Suppressor macrophage treated with lipopolysaccharide for 4 hours (primary cell): ENCODE data around the gene IFNLR1.

Experiments
- DNase-seq: peaks from one replicate; pipeline ENCODE4 v3.0.0-alpha.2; 2020

IFNLR1 gene

DNA sequence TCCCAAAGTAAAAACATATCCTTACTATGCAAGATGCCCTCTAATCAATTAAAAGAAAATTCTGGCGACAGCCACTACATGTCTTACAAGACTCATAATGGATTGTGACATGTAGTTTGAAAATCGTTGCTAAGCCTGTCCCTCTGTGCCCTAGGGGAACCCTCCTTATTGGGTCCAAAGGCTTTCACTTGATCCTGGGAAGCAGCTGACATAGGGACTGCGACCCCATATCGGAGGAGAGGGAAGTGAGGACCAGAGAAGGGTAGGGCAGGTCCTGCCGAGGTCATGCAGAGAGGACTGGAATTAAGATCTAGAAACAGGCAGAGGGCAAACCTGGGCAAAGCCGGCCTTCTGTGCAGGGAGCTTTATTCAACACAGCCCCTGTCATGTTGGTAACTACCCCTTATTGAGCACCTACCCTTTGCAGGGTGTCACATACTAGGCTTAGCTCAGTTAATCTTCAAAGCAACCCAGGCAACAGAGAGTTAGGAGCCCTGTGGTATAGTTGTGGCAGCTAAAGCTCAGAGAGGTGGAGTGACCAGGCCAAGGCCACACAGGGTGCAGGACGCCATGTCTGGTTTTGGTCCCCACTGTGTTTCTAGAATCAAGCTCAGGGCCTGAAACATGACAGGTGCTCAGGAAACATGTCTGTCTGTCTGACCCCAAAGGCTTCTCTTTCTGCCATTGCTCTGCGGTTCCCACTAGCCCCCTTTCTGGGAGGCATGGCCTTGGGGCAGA is 18.4 kb upstream of the IFNLR1 start:
- DNase-seq: no peak

DNA sequence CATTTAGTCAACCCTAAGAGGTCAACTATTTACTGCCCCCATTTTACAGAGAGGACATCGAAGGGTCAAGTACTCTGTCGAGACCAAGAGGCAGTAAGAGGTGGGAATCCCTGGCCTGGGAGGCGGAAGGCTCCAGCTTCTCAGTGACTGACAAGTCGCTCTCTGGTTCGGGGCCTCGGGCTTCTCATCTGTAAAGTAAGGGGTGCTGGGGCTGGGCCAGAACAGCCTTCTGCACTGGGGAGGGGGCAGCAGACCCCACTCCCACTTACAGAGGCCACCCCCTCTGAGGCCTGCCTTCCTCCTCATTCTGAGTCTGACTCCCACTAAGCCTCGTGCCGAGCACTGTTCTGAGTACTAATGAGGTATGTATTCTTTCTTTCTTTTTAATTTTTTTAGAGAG is 17.0 kb upstream of the IFNLR1 start:
- no peak for DNase-seq

DNA sequence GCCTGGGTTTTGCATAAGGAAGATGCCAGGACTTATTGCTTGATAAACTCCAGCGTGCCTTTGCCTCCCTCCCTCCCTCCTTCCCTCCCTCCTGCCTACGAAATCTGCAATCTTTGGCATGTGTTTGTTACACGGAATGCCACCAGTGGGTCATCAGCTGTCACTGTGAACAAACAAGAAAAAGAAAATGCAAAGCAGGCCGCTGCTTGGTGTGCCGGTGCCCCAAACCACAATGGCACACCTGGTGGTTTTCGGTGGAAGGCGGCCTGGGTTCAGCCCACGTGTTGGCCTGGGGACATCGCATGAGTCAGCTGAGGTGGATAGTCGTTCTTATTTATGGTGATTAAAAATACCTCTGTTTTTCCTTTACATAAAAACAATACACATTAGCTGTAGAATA is 16.3 kb upstream of the IFNLR1 start:
- DNase-seq: no peak

DNA sequence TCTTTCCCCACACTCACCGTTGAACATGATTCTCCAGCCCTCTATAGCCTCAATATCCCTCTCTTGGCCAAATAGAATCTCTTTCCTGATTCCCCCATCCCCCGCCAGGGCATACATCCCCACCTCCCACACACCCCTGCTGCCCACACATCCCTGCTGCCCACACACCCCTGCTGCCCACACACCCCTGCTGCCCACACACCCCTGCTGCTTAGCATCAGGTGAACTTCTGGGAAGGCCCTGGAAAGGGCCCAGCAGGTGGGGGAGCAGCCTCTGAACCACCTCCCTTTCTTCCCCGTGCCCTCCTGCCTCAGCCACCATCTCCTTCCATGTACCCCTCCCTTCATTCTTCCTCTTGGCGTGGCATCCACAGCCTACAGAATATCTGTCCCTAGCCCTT is 15.9 kb upstream of the IFNLR1 start:
- no peak for DNase-seq

DNA sequence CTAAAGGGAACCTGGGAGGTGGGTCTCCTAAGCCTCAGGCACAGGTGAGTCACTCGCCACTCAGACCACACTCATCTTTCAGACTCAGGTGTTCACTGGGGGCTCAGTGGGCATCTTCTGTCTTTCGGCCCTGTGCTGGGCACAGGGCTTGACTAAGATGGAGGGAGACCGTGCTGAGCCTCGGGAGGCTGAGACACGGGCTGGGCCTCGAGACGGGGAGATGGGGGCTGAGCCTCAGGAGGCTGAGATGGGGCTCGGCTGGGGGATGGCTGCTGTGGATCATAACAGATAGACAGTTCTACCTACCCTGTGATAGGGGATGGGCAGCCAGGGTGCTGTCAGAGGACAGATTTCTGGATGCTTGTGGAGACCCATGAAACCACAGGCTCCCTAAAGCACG is 15.5 kb upstream of the IFNLR1 start:
- DNase-seq: no peak

DNA sequence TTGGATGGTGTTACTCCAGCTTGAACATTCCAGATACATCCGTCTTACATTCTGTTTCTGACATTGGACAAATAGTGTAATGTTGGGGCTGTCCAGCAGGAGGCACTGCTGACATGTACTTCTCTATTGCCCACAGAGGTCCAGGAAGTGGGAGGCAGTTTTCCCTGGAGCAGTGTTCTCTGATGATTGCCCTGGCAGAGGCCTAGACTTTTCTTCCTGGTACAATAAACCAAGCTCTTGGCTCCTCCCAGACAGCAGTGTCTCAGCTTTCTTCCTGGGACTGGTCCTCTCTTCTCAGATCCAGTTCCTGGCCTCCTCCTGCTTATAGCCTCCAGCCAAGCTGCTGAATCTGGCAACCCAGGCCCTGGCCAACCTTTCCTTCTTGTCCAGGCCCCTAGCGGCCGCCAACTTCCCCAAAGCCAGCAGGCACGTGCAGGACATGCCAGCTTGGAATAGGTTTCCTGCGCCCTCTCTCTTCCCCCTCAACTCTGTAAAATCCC is 14.9 kb upstream of the IFNLR1 start:
- peak; percentile 79 for DNase-seq

DNA sequence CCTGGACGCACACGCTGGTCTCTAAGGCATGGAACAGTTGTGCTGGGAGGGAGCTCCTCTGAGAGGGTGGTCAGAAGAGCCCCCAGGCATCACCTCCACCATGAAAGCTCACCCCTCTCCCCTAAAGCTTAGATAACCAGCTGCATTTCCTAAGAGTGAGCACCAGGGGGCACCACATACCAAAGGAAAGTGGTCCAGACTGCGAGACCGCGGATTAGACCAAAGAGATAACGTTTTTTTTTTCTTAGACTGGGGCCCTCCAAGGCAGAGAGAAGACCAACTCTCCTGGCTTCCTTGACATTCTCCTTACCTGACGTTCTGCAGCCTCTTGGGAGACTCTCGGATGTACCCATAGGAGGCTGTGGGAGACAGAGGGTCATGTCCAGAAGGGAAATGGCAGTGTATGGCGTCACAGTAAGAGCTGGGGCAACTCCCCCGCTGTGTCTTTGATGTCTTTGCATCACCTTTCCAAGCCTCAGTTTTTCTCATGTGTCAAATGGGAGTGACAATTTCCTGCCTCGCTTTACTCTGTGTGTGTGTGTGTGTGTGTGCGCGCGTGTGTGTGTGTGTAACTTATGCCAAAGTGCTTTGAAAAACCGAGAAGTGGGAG is 12.3 kb upstream of the IFNLR1 start:
- peak; percentile 72 for DNase-seq

DNA sequence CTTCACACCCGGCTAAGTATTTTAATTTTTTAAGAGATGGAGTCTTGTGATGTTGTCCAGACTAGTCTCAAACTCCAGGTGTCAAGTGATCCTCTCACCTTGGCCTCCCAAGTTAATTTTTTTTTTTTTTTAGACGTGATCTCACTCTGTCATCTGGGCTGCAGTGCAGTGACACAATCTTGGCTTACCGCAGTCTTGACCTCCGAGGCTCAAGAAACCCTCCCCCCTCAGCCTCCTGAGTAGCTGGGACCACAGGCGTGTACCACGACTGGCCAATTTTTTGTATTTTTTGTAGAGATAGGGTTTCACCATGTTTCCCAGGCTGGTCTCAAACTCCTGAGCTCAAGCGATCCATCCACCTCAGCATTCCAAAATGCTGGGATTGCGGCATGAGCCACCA is 11.7 kb upstream of the IFNLR1 start:
- DNase-seq: no peak

DNA sequence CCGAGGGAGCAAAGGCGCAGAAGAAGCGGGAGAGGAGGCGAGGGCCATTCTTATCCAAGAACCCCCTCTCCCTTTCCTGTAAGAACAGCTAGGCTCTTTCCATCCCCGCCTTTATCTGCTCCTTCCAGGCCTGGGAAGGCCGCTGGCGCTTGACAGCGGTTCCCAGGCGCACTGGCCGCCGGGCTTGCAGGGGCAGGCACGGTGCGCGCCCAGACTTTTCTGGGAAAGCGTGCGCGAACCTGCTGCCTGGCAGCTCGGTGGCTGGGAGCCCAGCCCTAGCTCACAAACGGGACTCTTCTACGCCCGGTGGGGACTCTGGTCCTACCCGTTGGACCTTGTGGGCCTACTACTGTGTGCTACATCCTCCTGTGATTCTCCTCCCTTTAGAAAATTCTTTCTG is 8.8 kb upstream of the IFNLR1 start:
- DNase-seq: no peak

DNA sequence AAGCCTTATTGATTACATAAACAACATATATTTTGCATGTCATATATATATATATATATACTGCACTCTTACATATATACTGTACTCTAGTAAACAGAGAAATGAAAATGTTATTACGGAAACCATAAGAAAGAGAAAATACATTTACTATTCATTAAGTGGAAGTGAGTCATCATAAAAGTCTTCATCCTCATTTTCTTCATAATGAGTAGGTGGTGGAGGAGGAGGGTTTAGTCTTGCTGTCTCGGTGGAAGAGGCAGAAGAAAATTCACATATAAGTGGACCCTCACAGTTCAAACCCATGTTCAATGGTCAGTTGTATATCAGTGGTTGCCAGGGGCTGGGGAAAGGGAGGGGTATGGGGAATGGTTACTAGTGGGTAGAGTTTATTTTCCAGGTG is 8.0 kb upstream of the IFNLR1 start:
- DNase-seq: peak; percentile 71

DNA sequence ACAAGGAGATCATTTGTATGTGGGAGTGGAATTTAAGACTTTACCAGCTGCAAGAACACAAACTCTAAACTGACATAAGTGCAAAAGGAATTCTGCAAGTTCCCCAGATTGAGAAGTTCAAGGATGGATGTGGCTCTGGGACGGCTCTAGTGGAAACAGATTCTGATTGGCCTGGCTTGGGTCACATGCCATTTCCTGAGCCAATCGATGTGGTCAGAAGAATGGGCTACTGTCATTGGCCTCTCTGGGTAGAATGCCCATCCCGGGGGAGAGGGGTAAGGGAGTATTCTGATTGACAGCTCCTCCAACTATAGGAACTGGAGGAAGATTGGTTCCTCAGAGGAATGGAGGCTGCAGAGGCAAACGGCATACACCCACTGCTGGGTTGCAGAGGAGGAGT is 6.0 kb upstream of the IFNLR1 start:
- no peak for DNase-seq

DNA sequence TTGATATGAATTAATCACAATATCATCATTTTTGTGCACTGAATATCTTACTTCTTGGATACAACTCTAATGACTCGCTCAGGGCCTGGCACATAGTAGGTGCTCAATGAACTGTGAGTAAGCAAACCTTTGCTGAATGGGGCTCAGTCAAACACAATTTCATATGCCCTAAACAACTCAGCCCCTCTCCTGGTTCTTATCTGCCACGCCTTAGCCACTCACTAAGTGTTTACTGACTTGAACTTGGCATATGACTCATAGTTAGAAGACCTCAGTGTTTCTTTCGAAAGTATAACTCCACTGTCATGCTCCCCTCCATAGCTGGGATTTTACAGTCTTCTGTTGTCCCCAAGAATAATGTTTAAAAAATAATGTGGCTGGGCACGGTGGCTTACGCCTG is 4.8 kb upstream of the IFNLR1 start:
- DNase-seq: peak; percentile 91

DNA sequence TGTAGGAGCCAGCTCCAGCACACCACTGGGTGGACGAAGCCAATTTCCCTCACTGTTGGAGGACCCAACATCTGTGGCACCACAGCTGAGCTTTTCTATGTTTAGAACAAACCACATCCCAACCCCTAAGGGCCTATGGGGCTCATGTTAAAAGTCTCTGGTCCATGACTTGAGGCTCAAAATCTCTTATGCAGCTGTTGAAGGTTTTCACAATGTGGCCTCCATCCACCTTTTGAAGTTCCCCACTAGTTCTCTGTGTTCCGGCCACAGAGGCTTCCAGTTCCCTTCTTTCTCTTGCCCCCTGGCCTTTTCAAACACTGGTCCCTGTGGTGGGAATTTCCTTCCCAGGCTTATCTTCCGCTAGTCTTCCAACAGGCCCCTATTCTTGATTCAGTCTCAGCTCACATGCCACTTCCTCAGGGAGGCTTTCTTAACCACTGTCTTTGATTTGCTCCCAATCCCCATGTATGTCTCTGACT is 3.9 kb upstream of the IFNLR1 start:
- DNase-seq: peak; percentile 66

DNA sequence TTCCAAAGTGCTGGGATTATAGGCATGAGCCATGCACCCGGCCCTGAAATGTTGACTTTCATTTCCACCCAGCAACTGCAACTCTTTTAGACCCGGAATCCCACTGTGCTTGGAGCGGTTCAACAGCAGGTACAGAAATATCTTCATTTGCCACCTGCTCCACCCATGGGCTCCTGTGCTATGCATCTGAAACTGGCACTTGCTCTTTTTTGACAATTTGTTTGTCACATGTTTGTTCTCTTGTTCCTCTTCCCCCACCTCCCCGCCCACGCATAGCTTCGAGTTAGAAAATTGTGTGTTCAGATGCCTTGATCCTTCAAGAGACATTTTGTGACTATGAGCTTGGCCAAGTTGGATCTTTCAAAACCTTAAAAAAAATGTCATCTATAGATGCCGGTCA is 2.4 kb upstream of the IFNLR1 start:
- DNase-seq: peak; percentile 82

DNA sequence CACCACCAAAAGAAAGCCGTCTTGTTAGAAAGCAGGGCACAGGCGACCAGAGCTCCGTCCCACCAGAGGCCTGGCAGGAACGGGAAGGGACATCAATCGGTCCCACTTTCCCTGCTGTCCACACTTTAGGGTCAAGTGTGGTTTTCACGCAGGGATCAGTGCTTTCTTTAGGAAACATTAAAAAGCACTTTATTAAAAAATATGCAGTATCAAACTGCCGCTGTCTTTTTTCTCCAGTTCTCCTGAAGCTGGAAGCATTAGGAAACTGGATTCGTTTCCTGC is 437 bp downstream of the IFNLR1 start:
- no peak for DNase-seq

DNA sequence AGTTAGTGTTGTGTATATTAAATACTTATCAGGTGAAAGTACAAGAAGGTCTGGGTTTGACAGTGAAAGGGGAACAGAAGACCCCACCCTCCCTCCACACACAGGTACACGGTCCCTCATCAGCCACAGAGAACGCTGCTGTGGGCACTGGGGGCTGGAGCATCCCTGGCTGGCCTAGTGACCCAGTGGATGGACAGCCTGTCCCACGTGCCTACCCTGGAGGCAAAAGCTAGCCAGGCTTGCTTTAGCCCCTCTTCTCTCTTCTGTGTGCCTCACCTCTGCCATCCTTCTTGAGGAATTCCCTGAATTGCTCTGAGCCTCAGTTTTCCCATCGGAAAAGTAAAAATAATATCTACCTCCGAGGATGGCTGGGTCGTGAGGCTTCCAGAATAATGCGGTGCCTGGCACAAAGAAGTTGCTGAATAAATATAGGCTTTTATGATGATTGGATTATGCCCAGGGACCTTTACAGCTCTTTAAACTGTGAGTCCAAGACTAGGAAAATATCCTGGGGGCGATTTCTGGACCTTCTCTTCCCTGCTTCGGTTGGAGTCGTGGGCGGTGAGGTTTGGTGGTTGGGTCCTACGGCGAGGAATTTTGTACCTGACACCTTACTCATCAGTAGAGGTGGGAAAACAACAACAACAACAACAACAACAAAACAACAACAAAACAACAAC is 918 bp downstream of the IFNLR1 start:
- no peak for DNase-seq

DNA sequence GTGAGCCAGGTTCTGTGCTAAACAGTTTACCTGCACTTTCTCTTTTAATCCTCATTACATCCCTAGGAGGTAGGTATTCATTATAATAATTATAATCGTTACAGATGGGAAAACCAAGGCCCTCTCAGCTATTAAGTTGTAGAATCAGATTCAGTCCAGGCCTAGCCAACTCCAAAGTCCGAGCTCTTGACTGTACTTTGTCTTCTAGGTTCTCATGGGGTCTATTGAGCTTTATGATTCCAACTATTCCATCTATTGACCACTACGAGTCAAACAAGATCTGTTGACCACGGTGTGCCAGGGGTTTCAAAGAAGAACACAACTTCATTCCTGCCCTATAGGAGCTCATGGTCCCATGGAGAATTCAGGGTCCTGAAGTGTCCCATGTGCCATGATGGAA is 2.0 kb downstream of the IFNLR1 start:
- DNase-seq: no peak

DNA sequence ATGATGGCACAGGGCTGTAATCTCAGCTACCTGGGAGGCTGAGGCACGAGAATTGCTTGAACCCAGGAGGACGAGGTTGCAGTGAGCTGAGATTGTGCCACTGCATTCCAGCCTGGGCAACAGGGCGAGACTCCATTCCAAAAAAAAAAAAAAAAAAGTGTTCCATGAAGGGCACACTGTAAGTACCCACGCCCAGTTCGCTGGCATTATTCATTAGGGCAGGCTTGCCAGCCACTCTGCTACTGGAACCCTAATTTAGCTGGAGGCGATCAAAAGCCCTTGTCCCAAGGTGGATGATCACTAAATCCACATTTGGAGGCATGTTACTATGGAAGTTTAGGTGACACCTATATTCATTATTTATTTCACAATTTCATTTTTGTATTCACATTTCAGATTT is 5.0 kb downstream of the IFNLR1 start:
- no peak for DNase-seq

DNA sequence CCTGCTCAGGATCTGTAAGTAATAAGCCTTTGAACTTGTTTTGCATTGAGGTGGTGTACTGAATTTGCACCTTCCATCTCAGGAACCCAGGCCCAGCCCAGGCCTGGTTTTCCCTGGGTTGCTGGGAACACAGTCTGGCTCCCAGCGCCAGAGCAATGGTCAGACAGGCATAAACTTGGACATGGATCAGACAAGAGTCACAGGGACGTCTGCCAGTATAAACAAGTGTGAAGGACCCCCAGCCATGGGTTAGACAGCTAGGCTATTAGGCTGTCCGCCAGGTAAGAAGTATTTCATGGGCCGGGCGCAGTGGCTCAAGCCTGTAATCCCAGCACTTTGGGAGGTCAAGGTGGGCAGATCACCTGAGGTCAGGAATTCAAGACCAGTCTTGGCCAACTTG is 5.5 kb downstream of the IFNLR1 start:
- DNase-seq: no peak

DNA sequence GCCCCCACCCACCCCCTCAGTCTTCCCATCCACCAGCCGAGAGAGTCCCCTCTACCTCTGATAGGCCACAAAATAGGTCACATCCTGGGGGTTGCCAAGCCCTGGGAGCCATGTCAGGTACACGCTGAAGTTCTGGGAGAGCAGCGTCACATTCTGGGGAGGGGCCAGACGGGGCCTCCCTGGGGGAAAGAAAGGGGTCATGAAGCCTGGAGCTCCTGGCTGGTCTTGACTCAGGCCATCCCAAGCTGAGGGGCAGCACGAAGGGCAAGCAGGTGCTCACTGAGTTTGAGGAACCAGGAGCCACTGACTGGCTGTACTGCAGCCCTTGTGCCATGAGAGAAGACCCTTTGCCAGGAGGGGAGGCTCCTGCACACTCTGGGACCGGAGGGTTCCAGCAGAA is 6.4 kb downstream of the IFNLR1 start:
- no peak for DNase-seq

DNA sequence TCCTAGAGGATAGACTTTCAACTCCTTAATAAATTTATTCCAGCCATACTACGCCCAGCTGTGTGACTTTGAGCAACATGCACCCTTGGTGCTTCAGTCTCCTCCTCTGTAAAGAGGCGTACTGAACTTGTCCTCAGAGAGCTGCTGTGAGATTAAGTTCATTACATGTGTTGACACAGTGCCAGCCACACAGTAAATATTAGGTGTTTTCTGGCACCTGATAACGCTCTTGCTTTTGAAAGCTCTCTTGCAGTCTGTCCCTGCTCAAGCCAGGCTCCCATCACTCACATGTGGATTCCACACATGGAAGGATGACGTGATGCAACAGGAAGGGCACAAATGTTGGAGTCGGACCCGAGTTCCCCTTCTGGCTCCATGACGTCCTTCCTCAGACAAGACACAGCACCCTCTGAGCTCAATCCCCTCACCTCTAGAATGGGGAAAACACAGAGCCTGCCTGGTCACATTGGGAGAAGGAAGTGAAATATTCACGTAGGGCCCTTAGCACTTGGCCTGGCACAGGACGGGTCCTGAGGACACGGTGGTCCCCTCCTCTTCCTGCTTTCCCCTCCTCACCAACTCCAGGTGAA is 7.7 kb downstream of the IFNLR1 start:
- DNase-seq: peak; percentile 31

DNA sequence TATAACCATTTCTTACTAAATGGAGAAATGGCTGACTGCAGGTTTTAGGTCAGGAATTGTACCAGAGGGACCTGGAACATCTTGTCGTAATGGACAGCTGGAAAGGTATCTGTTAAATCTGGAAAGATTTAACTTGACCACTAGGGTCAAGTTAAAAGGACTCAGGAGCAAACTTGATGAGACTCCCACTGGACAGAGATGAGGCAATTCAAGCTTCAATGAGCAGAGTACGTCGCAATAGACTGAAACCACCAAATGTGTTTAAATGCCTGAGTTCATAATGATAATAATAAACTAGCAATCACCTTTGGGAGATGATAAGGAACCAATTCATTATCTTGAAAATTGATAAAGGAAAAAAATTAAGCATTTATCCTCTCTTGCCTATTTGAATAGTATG is 8.7 kb downstream of the IFNLR1 start:
- no peak for DNase-seq

DNA sequence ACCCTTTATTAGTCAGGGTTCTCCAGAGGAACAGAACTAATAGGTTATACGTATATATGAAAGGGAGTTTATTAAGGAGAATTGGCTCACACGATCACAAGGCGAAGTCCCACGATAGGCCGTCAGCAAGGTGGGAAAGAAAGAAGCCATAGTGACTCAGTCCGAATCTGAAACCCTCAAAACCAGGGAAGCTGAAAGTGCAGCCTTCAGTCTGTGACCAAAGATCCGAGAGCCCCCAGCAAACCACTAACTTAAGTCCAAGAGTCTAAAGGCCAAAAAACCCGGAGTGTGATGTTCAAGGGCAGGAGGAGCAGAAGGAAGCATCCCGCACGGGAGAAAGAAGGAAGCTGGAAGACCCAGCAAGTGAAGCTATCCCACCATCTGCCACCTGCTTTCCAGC is 9.9 kb downstream of the IFNLR1 start:
- no peak for DNase-seq
